ENCODE results near the gene GRIA3. TPM values are rescaled to one million over a fixed set of nuclear protein-coding genes. Genes with fewer than 3 reads are reported as not detected.
A peak's percentile ranks its signal among the peaks of the same experiment; 100 is the strongest.

Gene GRIA3
- total RNA-seq, 1 experiment from 2014 or later = not detected

DNA sequence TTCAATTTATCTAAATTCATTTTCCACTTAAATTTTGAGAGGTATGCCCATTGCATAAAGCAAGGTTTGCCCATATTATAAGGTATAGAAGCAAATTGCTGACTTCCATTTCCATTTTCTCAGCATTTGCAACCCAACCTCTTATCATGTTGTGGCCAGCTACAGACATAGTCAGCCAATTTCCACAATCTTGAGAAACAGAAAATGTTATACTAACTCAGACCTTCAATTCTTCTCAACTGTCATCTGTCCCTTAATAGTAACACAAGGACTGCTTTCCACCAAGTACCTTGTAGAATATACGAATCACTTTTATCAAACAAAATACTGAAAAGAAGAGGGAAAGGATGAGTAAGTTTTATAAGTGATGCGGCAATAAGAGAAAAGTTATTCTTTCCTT lies 11.2 kb upstream of the GRIA3 start:
- H3K27me3 ChIP-seq (replicated peaks; ENCODE audit: insufficient read depth, low read depth, low read length, poor library complexity) = no peaks in the 10 kb centered on the region
- no peaks in the 10 kb centered on the region for H3K36me3 ChIP-seq (ENCODE audit: insufficient read depth, low read length, poor library complexity, severe bottlenecking)
- no peak overlapping the region for H3K4me3 ChIP-seq (ENCODE audit: low read depth, low read length, poor library complexity, severe bottlenecking)
- H3K27ac ChIP-seq (ENCODE audit: low read depth, low read length, poor library complexity, severe bottlenecking) = no peak overlapping the region
- CTCF ChIA-PET = no interaction called here
- no peak for TF ChIP-seq EZH2 (IDR thresholded peaks at IDR 0.05; ENCODE audit: borderline replicate concordance, low read depth, low read length, poor library complexity, severe bottlenecking)
- TF ChIP-seq, protein P1, sequence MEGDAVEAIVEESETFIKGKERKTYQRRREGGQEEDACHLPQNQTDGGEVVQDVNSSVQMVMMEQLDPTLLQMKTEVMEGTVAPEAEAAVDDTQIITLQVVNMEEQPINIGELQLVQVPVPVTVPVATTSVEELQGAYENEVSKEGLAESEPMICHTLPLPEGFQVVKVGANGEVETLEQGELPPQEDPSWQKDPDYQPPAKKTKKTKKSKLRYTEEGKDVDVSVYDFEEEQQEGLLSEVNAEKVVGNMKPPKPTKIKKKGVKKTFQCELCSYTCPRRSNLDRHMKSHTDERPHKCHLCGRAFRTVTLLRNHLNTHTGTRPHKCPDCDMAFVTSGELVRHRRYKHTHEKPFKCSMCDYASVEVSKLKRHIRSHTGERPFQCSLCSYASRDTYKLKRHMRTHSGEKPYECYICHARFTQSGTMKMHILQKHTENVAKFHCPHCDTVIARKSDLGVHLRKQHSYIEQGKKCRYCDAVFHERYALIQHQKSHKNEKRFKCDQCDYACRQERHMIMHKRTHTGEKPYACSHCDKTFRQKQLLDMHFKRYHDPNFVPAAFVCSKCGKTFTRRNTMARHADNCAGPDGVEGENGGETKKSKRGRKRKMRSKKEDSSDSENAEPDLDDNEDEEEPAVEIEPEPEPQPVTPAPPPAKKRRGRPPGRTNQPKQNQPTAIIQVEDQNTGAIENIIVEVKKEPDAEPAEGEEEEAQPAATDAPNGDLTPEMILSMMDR (conservative IDR thresholded peaks at IDR 0.05; ENCODE audit: low read depth, low read length) = no peak
- intact Hi-C loops (cut with micrococcal nuclease; ENCODE audit: unreplicated experiment) = loop anchor here (10.0 kb wide), 1 partner anchor 252 kb away; no protein-coding TSS in a partner anchor
- no peak for DNase-seq (ENCODE audit: low spot score)
- no TSS peak for BruUV-seq (replicated peaks)
- POLR2A ChIA-PET (ENCODE audit: low non-redundant PET) = no interaction called here
- H3K4me1 ChIP-seq (ENCODE audit: insufficient read depth, low read length, poor library complexity, severe bottlenecking) = no peaks in the 10 kb centered on the region
- H3K9me3 ChIP-seq (ENCODE audit: low read depth, low read length, poor library complexity, severe bottlenecking) = no peaks in the 10 kb centered on the region

DNA sequence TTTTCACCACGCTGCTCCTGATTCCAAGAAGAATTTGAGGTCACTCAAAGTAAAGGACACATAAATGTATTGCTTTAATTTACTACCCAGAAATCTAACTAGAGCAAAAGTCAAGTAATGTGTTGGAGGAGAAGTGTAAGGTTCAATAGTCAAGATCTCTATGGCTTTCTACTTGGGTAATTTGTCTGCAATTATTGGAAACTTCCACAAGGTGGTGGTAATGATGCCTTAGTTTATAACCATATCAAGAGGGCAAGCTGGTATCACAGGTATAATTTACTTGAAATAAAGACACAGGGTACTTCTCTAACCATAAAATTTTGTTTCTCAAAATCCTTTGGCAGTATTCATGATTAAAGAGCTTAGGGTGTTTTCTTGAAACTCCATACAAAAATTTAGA lies 10.2 kb upstream of the GRIA3 start:
- Histone ChIP-seq H3K27me3 (replicated peaks; ENCODE audit: insufficient read depth, low read depth, low read length, poor library complexity) (no peaks in the 10 kb centered on the region), H3K36me3 (ENCODE audit: insufficient read depth, low read length, poor library complexity, severe bottlenecking) (no peaks in the 10 kb centered on the region), H3K4me3 (ENCODE audit: low read depth, low read length, poor library complexity, severe bottlenecking) (no peak overlapping the region), H3K4me1 (ENCODE audit: insufficient read depth, low read length, poor library complexity, severe bottlenecking) (no peaks in the 10 kb centered on the region), H3K27ac (ENCODE audit: low read depth, low read length, poor library complexity, severe bottlenecking) (no peak overlapping the region), H3K9me3 (ENCODE audit: low read depth, low read length, poor library complexity, severe bottlenecking) (no peaks in the 10 kb centered on the region)
- no TSS peak for BruUV-seq (replicated peaks)
- POLR2A ChIA-PET (ENCODE audit: low non-redundant PET) = no interaction called here
- intact Hi-C loops (cut with micrococcal nuclease; ENCODE audit: unreplicated experiment) = loop anchor here (10.0 kb wide), 1 partner anchor 251 kb away; no protein-coding TSS in a partner anchor
- CTCF ChIA-PET = no interaction called here
- DNase-seq (ENCODE audit: low spot score) = peak; percentile 6
- TF ChIP-seq, protein P1 (conservative IDR thresholded peaks at IDR 0.05; ENCODE audit: low read depth, low read length) = peak; percentile 35; the same call in 1 of the 2 replicates
- TF ChIP-seq EZH2 (IDR thresholded peaks at IDR 0.05; ENCODE audit: borderline replicate concordance, low read depth, low read length, poor library complexity, severe bottlenecking) = no peak

DNA sequence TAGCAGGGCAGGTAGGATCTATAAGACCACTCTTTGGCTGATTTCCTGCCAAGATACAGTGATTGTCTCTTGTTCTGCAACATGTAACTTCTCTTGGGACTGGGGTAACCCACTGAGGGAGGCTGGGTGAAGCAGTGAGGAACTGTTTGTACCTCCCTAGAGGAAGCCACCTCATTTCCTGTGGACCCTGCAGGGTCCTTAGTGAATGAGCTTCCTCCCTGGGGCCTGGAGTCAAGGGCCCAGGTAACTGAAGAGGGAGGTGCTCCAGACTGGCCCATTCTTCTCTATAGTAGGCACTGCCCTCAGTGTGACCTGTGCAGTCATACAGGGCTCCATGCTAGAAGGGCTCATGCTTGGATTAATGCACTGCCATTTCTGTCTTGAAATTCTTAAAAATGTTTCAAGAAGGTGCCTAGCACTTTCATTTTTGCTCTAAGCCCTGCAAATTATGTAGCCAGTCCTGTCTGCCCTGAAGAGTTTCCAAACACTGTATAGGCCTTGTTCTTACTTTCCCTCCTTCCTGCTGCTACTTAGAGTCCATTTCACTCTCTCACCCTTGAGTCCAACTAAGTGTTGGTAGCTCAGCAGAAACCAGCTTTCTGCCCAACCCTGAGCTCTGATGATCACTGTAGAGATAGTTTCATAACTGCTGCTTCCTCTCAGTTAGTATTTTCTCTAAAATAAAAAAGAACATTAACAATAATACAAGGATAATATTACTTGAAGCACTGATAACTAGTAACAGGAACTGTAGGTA lies 8.5 kb upstream of the GRIA3 start:
- ChIA-PET CTCF (no interaction called here), POLR2A (ENCODE audit: low non-redundant PET) (no interaction called here)
- Histone ChIP-seq H3K36me3 (ENCODE audit: insufficient read depth, low read length, poor library complexity, severe bottlenecking) (no peaks in the 10 kb centered on the region), H3K27ac (ENCODE audit: low read depth, low read length, poor library complexity, severe bottlenecking) (no peak overlapping the region), H3K9me3 (ENCODE audit: low read depth, low read length, poor library complexity, severe bottlenecking) (no peaks in the 10 kb centered on the region), H3K4me1 (ENCODE audit: insufficient read depth, low read length, poor library complexity, severe bottlenecking) (no peaks in the 10 kb centered on the region), H3K27me3 (replicated peaks; ENCODE audit: insufficient read depth, low read depth, low read length, poor library complexity) (no peaks in the 10 kb centered on the region), H3K4me3 (ENCODE audit: low read depth, low read length, poor library complexity, severe bottlenecking) (no peak overlapping the region)
- intact Hi-C loops (cut with micrococcal nuclease; ENCODE audit: unreplicated experiment) = loop anchor here (10.0 kb wide), 1 partner anchor 249 kb away; no protein-coding TSS in a partner anchor
- TF ChIP-seq, protein P1 (conservative IDR thresholded peaks at IDR 0.05; ENCODE audit: low read depth, low read length) = no peak
- TF ChIP-seq EZH2 (IDR thresholded peaks at IDR 0.05; ENCODE audit: borderline replicate concordance, low read depth, low read length, poor library complexity, severe bottlenecking) = no peak
- DNase-seq (ENCODE audit: low spot score) = no peak
- no TSS peak for BruUV-seq (replicated peaks)
